ENCODE data around the gene ERBB4.

The ERBB4 gene

DNA sequence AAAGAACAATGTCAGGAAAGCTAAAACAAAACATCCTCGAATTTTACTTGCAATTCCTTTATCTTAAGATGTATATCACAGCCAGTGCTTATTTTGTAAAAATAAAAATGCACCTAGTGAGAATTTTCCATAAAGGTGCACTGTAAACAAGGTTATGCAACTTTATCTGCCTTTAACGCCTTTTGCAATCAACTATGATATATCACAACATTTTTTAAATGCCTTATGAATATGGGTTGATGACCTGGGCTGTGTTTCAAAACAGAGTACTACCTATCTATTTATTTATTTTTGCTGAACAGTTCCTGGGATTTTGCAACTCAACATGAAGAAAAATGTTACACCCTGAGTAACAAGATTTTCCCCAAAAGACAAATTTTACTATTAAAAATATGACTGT lies 1112.4 kb downstream of the ERBB4 start:
- no peak for DNase-seq (ENCODE audit: low read depth, low spot score)

GRCh38 chr2:211423018-211423417 lies 1115.6 kb downstream of the ERBB4 start:
- no peak for DNase-seq (ENCODE audit: low read depth, low spot score)

GRCh38 chr2:211417544-211417943 lies 1121.1 kb downstream of the ERBB4 start:
- DNase-seq (ENCODE audit: low read depth, low spot score): no peak

DNA sequence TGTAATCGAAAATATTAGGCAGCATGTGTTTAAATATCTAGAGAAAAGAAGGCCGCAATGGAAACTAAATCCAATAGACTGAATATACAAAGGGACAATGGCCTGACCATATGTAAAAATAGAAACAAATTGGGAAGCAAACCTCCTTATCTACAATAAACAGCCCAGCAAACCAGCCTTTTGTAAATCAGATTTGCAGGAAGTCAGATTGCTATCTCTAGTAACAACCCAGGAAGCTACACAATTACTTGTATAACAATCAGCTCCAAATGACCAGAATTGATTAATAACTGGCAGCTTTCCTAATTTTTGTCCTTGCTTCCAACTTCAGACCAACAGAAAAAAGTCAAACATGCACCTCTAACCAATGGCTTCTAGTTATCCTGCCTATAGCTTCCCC lies 1122.2 kb downstream of the ERBB4 start:
- DNase-seq (ENCODE audit: low read depth, low spot score): no peak

DNA sequence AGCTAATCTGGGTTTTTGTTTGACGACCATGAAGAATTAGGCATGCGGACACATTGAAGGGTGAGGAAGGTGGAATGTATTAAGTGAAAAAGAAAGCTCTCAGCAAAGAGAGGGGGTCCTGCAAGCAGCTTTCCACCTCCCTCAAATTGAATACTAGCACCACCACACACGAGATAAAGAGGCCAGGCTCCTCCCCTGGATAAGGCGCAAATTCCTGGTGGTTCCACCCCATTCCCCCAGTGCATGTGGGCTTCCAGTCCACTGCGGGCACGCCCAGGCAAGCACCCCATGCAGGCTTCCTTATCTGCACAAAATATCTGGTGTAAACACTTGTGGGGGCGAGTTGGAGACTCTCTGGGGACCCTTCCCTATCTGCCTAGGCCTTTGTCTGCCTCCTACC lies 1124.9 kb downstream of the ERBB4 start:
- no peak for DNase-seq (ENCODE audit: low read depth, low spot score)

DNA sequence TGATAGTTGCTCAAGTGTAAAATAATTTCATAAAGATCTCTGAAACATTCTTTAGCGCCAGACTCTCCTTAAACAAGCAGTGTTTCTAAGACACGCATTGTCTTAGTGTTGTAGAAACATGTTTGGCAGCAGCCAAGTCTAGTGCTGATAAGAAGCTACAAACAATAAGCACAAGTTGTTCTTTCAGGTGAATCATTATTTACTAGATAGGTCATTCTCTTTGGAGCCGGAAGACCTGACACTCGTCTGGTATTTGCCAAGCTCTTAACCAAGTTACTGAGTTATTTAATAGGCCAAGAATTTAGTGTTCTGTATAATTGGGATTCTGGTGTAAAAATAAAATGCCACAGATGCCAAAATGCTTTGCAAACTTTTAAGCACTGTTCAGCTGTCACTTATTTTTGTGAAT lies 1130.1 kb downstream of the ERBB4 start:
- DNase-seq (ENCODE audit: low read depth, low spot score): no peak

DNA sequence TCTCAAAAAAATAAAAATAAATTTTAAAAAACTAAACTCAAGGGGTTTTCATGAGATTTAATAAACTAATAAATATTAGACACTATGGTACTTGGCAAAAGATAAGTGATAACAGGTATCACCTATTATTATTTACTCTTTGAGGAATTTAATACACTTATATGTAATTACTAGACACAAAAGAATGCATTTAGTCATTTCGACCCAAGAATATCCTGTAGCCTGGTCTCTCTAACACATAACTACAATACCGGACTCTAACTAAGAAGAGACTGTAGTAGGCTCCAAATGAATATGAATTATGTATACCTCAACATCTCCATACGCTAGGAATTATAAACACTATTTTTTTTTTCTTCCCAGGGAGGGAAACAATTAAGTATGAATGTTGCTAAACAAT lies 1131.5 kb downstream of the ERBB4 start:
- no peak for DNase-seq (ENCODE audit: low read depth, low spot score)

DNA sequence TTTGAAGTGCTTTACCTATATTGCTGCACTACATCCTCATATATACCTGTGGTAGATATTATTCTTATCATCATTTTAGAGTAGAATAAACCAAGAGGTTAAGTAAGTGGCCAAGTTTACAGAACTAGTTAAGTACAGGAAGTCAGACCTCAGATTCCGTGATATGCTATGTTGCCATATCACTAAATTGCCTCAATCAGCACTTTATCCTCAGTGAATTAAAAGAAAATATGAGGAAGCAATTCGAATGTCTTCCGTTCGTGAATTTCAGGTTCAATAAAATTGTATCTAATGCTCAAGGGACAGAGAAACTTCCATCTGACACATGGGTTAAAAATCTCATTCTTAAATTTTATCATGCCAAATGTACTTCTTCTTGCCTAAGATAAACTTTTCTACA lies 1133.6 kb downstream of the ERBB4 start:
- DNase-seq (ENCODE audit: low read depth, low spot score): no peak

GRCh38 chr2:211404098-211404497 lies 1134.5 kb downstream of the ERBB4 start:
- DNase-seq (ENCODE audit: low read depth, low spot score): no peak

- DNase-seq (ENCODE audit: low read depth, low spot score): no peak
These were observed 1137.3 kb downstream of the ERBB4 start for GRCh38 chr2:211401328-211401727.

- DNase-seq (ENCODE audit: low read depth, low spot score): no peak
These were observed 1140.8 kb downstream of the ERBB4 start for GRCh38 chr2:211397764-211398163.

- no peak for DNase-seq (ENCODE audit: low read depth, low spot score)
These were observed 1141.8 kb downstream of the ERBB4 start for GRCh38 chr2:211396815-211397214.

DNA sequence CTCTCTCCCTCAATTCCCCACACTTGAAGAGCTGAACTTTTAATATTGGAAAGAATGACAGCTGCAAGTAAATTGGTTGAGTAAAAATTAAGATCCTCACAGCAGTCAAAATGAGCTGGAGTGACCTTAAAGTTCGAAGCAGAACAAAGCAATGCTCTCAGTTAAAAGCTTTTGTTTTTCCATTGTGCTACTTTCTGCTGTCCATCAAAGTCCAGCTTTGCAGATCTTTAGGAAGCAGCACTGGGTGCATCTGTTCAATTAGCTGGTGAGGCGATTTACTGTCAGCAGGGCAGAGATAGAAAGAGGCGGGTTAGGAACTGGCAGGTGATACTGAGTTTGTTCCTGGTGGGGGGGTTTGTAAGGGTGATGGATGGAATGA lies 1147.4 kb downstream of the ERBB4 start:
- no peak for DNase-seq (ENCODE audit: low read depth, low spot score)

DNA sequence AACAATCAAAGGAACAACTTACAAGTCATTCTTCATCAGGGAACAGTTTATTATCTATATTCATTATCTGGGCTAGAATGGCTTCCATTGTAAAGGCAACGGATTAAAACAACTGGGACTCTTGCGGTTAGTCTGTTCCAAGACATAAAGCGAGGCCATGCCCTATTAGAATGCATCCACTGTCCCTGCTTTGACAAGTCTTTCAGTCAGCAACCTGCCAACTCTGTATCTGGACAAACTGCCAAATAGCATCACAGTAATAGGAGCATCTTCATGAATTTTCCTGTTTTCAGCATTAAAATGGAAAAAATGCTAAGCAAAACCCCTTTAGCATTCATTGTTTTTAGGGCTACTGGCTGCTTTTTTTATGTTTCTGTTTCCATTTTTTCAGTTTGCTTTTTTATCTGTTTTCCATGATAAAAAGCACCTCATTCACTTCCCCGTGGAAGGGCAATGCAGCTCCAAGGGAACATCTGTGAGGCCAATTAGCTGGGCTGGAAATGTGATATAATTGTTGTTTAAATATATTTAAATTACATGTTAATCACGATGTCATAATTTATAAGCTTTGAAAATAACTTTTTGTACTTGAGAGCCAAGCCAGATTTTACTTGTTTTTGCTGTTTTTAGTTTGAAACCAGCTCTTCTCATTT lies 1147.9 kb downstream of the ERBB4 start:
- no peak for DNase-seq (ENCODE audit: low read depth, low spot score)

GRCh38 chr2:211387734-211388133 lies 1150.9 kb downstream of the ERBB4 start:
- no peak for DNase-seq (ENCODE audit: low read depth, low spot score)

- DNase-seq (ENCODE audit: low read depth, low spot score): no peak
These were observed 1158.6 kb downstream of the ERBB4 start for GRCh38 chr2:211380041-211380440.

DNA sequence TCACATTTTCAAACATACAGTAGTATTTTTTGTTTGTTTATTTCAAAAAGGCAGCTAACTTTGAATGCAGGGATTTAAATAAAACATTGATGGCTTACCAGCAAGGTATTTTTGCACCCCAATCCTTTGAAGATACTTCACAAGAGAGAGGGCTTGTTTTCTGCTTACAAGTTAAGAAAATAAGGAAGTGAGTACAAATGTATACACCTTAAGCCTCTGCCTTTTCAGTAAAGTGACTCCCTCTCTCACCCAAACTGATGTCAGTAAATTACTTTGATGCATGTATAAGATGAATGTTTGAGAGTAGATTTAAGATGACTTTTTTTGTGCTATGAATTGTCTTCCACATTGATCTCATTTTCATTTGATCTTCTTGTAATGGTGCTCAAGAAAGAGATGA lies 1162.2 kb downstream of the ERBB4 start:
- DNase-seq (ENCODE audit: low read depth, low spot score): no peak

GRCh38 chr2:211373203-211373602 lies 1165.4 kb downstream of the ERBB4 start:
- no peak for DNase-seq (ENCODE audit: low read depth, low spot score)

GRCh38 chr2:211371465-211371864 lies 1167.1 kb downstream of the ERBB4 start:
- DNase-seq (ENCODE audit: low read depth, low spot score): no peak

DNA sequence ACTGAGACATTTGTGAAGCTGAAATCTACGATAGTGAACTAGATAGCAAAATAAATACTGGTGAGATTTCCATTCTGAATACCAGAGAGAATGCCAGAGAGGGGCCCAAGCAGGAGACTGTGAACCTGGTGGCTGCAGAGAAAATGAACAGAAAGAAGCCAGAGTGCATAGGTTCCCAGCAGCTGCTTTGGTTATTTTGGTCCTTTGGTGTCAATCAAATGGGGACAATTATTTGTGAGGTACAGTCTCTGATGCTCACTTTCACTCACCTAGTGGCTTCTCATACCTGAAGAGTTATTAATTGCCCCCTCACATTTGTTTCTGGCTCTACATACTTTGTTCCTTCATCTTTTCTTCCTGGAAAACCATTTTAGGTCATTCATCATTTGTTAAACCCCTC lies 1170.1 kb downstream of the ERBB4 start:
- DNase-seq (ENCODE audit: low read depth, low spot score): no peak

GRCh38 chr2:211367711-211368110 lies 1170.9 kb downstream of the ERBB4 start:
- DNase-seq (ENCODE audit: low read depth, low spot score): no peak

- DNase-seq (ENCODE audit: low read depth, low spot score): no peak
These were observed 1171.3 kb downstream of the ERBB4 start for GRCh38 chr2:211367293-211367692.

- no peak for DNase-seq (ENCODE audit: low read depth, low spot score)
These were observed 1173.7 kb downstream of the ERBB4 start for GRCh38 chr2:211364911-211365310.

- no peak for DNase-seq (ENCODE audit: low read depth, low spot score)
These were observed 1177.2 kb downstream of the ERBB4 start for GRCh38 chr2:211361383-211361782.
